Measurements from ENCODE around the gene TMEM139.

Gene TMEM139

DNA sequence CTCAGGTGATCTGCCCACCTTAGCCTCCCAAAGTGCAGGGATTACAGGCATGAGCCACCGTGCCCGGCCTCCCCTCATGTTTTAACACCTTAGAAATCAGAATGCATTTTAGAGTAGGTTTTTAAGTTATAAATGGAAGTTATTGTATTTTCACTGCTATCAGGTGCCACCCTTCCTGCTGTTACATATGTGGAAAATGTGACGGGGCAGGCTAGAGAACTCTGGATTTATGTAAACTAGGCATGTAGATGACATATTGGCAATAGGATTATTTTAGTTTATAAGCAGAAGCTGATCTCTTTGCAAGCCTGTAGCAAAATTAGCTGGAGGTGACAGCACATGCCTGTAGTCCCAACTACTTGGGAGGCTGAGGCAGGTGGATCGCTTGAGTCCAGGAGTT is 5.5 kb downstream of the TMEM139 start:
- DNase-seq = no peak

- DNase-seq = no peak
Measured at GRCh38 chr7:143292876-143293275, 8.1 kb downstream of the TMEM139 start.

GRCh38 chr7:143295870-143296269 is 11.1 kb downstream of the TMEM139 start:
- no peak for DNase-seq

DNA sequence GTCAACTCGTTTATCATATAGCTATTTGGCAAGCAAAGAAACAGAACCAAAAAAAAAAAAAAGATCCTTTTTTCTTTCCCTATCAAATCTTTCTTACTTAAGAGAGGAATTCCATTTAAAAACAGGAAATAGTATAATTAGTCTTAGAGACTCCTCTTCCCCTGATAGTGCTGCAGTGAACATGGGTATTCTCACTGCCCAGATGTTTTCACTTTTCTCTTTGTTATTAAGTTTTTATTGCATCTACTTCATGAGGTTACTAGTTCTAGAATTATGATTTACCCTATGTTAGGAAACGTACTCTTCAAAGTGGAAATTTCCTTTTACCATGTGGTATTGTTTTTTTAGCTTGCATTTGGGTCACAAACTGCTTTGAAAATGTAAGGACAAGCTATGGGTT is 11.9 kb downstream of the TMEM139 start:
- no peak for DNase-seq

DNA sequence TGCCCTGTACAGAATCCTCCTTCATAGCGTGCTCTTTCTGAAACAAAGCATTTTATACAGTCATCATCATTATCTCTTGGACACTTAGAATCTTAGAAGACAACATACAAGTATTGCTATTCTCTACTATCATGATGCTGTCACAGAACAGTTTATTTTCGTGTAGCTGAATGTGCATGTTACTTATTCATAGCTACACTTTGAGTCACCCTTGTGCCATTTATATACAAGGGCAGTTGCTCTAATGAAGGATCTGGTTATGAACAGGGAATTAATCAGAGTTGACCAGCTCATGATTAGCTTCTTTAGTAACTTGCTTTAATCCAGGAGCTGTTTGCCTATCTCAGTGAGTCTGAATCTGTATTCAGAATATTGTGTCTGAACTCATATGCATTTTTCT is 14.6 kb downstream of the TMEM139 start:
- no peak for DNase-seq

DNA sequence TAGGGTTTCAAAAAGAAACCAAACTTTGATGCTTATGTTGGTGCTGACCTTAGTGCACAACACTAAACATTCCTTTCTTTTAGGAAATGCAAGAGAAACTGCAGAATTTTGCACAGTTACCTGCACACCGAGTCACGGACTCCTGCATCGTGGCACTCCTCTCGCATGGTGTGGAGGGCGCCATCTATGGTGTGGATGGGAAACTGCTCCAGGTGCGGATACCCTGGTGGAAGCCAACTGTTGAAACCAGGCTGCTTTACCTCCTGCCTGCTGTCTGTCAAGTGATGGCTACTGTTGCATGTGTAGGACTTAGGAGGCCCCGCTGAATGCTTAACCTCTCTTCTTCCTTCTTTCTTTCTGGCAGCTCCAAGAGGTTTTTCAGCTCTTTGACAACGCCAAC is 15.1 kb downstream of the TMEM139 start:
- DNase-seq = no peak

- no peak for DNase-seq
Measured at GRCh38 chr7:143300959-143301935, 16.5 kb downstream of the TMEM139 start.

- no peak for DNase-seq
Measured at GRCh38 chr7:143303733-143304132, 19.0 kb downstream of the TMEM139 start.

DNA sequence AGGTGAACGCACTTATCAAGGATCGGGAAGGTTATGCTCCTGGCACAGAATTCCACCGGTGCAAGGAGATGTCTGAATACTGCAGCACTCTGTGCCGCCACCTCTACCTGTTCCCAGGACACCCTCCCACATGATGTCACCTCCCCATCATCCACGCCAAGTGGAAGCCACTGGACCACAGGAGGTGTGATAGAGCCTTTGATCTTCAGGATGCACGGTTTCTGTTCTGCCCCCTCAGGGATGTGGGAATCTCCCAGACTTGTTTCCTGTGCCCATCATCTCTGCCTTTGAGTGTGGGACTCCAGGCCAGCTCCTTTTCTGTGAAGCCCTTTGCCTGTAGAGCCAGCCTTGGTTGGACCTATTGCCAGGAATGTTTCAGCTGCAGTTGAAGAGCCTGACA is 20.2 kb downstream of the TMEM139 start:
- DNase-seq = no peak

- no peak for DNase-seq
Measured at GRCh38 chr7:143305423-143306070, 20.8 kb downstream of the TMEM139 start.

GRCh38 chr7:143308632-143309031 is 23.9 kb downstream of the TMEM139 start:
- DNase-seq = no peak

DNA sequence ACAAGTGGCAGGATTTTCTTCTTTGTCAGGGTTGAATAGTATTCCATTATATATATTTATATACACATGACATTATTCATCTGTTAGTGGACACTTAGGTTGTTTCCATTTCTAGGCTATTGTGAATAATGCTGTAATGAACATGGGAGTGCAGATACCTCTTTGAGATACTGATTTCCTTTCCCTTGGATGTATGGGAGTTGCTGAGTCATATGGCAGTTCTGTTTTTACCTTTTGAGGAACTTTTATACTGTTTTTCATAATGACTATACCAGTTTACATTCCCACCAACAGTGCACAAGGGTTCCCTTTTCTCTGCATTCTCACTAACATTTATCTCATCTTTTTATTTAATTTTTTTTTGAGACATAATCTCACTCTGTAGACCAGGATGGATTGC is 29.4 kb downstream of the TMEM139 start:
- DNase-seq = no peak

DNA sequence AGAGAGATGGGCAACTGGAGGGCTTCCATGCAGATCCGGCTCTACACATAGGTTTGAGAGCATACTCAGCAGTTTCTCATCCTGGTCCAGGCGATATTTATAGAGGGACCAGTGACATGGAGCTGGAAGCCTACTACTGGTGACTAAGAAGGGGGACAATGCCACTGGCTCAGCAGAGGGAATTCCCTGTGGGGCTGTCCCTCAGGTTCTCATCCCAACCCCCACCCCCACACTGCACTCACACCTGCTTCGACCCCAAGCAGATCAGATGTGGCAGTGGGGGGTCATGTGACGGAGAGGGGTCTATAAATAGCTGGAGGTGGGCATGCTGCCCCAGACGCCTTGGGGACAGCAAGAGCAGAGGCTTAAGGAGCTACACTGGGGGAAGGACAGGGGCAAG is 31.0 kb downstream of the TMEM139 start, which contains the start of gene CLCN1:
Gene CLCN1 (plus strand): TSS at position 336 of the 400 bp plus-strand sequence. CDS start 102 bp downstream, outside the sequence.
- peak; percentile 27 for DNase-seq

DNA sequence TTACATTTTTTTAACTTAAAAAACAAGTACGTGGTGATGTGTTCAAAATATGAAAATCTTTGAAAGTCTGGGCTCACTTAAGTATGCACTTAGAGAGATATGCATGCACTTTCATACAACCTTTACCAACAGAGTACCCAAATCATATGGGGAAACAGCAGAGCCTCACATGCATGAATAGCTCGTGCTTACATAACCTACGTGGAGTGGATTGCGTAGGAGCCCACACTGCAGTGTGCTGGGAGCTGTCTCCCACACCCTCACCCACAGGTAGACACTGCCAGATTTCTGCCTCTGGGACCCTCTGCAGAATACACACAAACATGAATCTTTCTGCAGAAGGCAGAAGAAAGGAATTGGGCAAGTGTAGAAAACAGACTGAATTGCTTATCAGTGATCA is 31.7 kb downstream of the TMEM139 start:
- no peak for DNase-seq

- DNase-seq = no peak
Measured at GRCh38 chr7:143318661-143319060, 33.9 kb downstream of the TMEM139 start.

DNA sequence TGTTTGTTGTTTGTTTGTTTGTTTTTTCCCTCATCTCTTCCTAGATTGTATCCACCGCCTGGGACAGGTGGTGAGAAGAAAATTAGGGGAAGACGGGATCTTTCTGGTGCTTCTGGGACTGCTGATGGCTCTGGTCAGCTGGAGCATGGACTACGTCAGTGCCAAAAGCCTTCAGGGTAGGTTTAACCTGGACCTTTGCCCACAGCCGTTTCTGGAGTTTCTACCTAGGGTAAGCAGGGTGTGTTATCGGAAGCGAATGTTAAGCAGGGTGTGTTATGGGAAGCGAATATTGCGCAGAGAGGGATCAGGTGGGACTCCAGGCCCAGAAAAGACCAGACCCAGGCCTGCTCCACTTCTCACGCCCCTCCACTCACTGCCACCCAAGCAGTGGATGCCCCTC is 35.9 kb downstream of the TMEM139 start:
- DNase-seq = no peak

- no peak for DNase-seq
Measured at GRCh38 chr7:143321242-143321641, 36.5 kb downstream of the TMEM139 start.

GRCh38 chr7:143321734-143322133 is 37.0 kb downstream of the TMEM139 start:
- no peak for DNase-seq

- DNase-seq = peak; percentile 32
Measured at GRCh38 chr7:143322760-143323633, 38.2 kb downstream of the TMEM139 start.

DNA sequence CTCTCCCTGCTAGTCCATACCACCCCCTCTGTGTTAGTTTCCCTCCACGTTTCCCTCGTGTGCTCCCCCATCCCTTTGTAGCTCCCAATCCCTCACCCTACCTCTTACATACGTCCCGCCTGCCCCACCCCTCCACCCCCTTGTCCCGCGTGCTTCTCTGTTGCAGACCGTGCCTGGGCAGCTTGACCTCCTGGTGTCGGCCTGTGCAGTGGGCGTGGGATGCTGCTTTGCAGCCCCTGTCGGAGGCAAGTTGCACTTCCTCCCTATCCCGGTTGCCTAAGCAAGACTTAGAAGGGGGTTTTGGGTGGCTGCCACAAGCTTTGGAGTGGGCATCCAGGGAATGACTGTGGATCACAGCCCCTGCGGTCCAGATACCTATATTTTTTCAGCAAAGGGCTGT is 38.9 kb downstream of the TMEM139 start:
- no peak for DNase-seq

- DNase-seq = no peak
Measured at GRCh38 chr7:143325240-143325639, 40.5 kb downstream of the TMEM139 start.

DNA sequence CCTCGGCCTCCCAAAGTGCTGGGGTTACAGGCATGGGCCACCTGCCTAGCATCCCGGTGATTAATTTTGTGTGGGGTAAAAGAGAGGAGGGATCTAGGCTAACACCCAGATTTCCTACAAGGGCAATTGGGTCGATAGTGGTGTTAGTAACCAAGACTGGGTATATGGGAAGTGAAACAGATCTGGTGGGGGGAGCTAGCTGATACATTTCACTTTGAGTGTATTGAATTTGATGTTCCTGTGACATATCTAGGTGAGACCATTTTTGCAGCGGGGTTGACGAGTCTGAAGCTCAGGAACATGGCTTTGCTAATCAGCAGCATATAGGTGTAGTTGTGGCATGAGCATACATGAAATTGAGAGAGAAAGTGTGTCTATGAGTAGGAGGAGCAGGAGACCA is 43.1 kb downstream of the TMEM139 start:
- no peak for DNase-seq

Measured in femur (tissue), 1 donor.